Breast epithelium (tissue), 3 donors: ENCODE results near the gene IL3.

Experiments used
- CTCF ChIP-seq, 3 donors: fragments of 450-650 bp; IDR thresholded peaks; one replicate each; pipeline ENCODE4 v1.5.1; 2016 to 2017; ENCODE audit warnings: antibody characterized with exemption in 3 of 3, mild to moderate bottlenecking in 3 of 3, moderate library complexity in 3 of 3
- POLR2A ChIP-seq: fragments of 450-650 bp; IDR thresholded peaks from one replicate; pipeline ENCODE4 v1.6.1; 2016; ENCODE audit warnings: antibody characterized with exemption, mild to moderate bottlenecking, moderate library complexity

DNA sequence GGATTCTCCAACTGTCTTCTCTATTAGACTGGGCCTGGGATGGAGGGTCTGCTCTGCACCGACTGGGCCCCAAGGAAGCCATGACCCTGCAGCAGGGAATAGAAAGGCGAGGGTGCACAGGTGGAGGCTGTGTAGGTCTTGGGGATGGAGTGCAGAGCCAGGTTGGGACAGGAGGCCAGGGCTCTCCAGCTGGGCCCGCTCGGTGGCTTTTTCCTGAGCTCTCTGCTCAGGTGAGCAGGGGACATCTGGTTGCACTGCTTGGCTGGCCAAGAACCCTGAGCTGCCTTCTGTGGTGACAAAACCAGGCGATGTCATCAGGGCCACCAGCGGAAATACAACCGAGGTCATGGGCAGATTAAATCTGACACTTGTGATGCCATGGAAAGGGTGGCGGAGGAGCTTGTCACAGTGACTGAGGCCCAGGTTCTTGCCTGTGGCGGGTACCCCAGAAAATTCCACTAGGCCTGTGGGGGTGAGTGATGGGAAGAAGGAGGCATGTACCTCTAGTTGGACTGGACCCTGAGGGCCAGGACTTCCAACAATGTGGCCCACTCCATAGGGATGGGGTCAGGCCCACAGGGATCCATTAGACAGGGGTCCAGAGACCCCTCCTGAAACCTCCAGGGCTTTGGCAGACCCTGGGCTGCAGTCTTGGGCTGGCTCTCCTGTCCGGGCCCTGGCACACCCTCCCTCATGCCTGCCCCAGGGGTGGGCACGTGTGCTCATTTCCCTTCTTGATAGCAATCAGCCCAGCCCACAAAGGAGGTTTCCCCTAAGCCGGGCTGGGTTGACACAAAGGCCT is 4.4 kb upstream of the IL3 start:
- no peak for TF ChIP-seq CTCF (IDR thresholded peaks at IDR 0.05)
- no peak for TF ChIP-seq POLR2A
